GM23248 (cell line): ENCODE results near the gene MAPK10. TPM values are rescaled to one million over a fixed set of nuclear protein-coding genes. Genes with fewer than 3 reads are reported as not detected.

ENCODE experiments used
- DNase-seq: peaks from one replicate; pipeline ENCODE4 v3.0.0-alpha.2; 2015
- H2AFZ ChIP-seq: fragments of 200-600 bp; sonication (generic); 2 replicates; pipeline ENCODE4 v1.6.1; 2016; ENCODE audit warnings: antibody characterized with exemption
- H3F3A ChIP-seq: fragments of 200-600 bp; sonication (generic); 2 replicates; pipeline ENCODE4 v1.6.1; 2016; ENCODE audit warnings: mild to moderate bottlenecking, antibody characterized with exemption, mixed run types; ENCODE audit not compliant: insufficient read depth
- H3K27ac ChIP-seq: fragments of 200-600 bp; sonication (generic); 2 replicates; pipeline ENCODE4 v1.5.1; 2016; ENCODE audit warnings: mild to moderate bottlenecking
- H3K27me3 ChIP-seq: fragments of 200-600 bp; sonication (generic); replicated peaks from 2 replicates; pipeline ENCODE4 v1.6.1; 2016; ENCODE audit warnings: mild to moderate bottlenecking; ENCODE audit not compliant: insufficient read depth
- H3K36me3 ChIP-seq: fragments of 200-600 bp; sonication (generic); 2 replicates; pipeline ENCODE4 v1.6.1; 2016; ENCODE audit warnings: low read depth, mild to moderate bottlenecking
- H3K4me1 ChIP-seq: fragments of 200-600 bp; sonication (generic); 2 replicates; pipeline ENCODE4 v1.6.1; 2016; ENCODE audit warnings: mild to moderate bottlenecking; ENCODE audit not compliant: insufficient read depth
- H3K4me2 ChIP-seq: fragments of 200-600 bp; sonication (generic); one replicate; pipeline ENCODE4 v1.6.1; 2016; ENCODE audit warnings: mild to moderate bottlenecking; ENCODE audit not compliant: unreplicated experiment
- H3K4me3 ChIP-seq: fragments of 200-600 bp; sonication (generic); 2 replicates; pipeline ENCODE4 v1.5.1; 2016; ENCODE audit warnings: mild to moderate bottlenecking
- H3K79me2 ChIP-seq: fragments of 200-600 bp; sonication (generic); 2 replicates; pipeline ENCODE4 v1.6.1; 2016; ENCODE audit warnings: mild to moderate bottlenecking; ENCODE audit not compliant: insufficient read depth
- H3K9ac ChIP-seq: fragments of 200-600 bp; sonication (generic); 2 replicates; pipeline ENCODE4 v1.6.1; 2016; ENCODE audit warnings: mild to moderate bottlenecking
- H3K9me2 ChIP-seq: fragments of 200-600 bp; sonication (generic); 2 replicates; pipeline ENCODE4 v1.6.1; 2016; ENCODE audit warnings: mixed run types, mild to moderate bottlenecking, moderate library complexity; ENCODE audit not compliant: insufficient read depth
- H3K9me3 ChIP-seq: fragments of 200-600 bp; sonication (generic); one replicate; pipeline ENCODE4 v1.6.1; 2017; ENCODE audit warnings: low read depth
- H4K20me1 ChIP-seq: fragments of 200-600 bp; sonication (generic); 2 replicates; pipeline ENCODE4 v1.6.0; 2016; ENCODE audit not compliant: insufficient read depth
- EZH2 ChIP-seq: fragments of 200-600 bp; sonication (generic); IDR thresholded peaks from 2 replicates; pipeline ENCODE4 v1.6.1; 2018; ENCODE audit warnings: antibody characterized with exemption, mild to moderate bottlenecking; ENCODE audit not compliant: insufficient read depth, poor library complexity, severe bottlenecking
- EZH2phosphoT487 ChIP-seq: fragments of 200-600 bp; sonication (generic); IDR thresholded peaks from 2 replicates; pipeline ENCODE4 v1.6.1; 2018; ENCODE audit warnings: antibody characterized with exemption, moderate library complexity, mild to moderate bottlenecking, low read depth; ENCODE audit not compliant: insufficient read depth
- WGBS, 2 experiments: methylation state at CpG; one replicate each; pipeline ENCODE4 v1.1.6; 2015 to 2017; ENCODE audit warnings: low lambda C conversion rate in 2 of 2, low coverage in 1 of 2; ENCODE audit errors: missing lambda C conversion rate in 2 of 2; 5-methylcytosine and 5-hydroxymethylcytosine counted together
- in situ Hi-C: fragments of 300-500 bp; cut with MboI; formaldehyde crosslinking; loops from 2 replicates; pipeline ENCODE4 v1.15.0; 2020
- polyA plus RNA-seq: library from polyadenylated mRNA; unstranded; fragments of >200 nt; fragmentation: Nextera tagmentation; extraction: Ambion mirVana; gene quantifications from 2 replicates; pipeline ENCODE4 v1.2.1, GENCODE V29; 2016
- total RNA-seq: library from RNA; depleted of rRNA; stranded (reverse); fragments of >200 nt; shearing (Covaris generic); gene quantifications from 2 replicates; pipeline ENCODE4 v1.2.3, GENCODE V29; 2014

The MAPK10 gene
- total and polyA plus RNA-seq, 2 experiments from 2014 or later: 0.73 to 1.3 TPM

DNA sequence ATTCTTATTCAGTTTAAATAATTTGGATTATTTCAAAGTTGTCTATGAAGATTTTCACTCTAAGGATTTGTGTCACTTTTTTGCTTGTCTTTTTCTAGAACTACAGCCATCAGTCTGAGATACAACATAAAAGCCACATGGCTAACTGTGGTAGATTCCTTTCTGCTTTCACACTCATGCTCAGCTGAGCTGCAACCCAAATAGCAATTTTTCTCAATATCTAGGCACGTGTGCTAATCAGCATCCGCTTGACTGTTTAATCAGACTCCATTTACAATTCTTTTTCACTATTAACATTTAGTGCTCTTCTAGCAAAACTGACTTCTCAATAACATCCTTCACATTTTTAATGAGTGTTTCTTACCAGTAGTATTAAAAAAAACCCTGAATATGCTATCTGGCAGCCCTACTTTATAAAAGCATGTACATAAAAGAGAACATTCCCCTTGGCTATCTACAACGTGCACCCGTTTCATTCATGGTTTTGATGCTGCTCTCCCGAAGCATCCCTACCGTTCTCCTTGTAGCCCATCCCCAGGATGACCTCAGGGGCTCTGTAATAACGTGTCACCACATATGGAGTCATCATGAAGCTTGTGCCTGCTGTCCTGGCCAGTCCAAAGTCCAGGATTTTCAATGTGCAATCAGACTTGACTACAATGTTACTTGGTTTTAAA, 259.2 kb downstream of the MAPK10 start:
- no peaks in the 10 kb centered on the region for H3F3A ChIP-seq
- no peak overlapping the region for H3K9ac ChIP-seq
- in situ Hi-C loops: no loop called here
- H3K9me2 ChIP-seq: no peaks in the 10 kb centered on the region
- no peaks in the 10 kb centered on the region for H3K79me2 ChIP-seq
- no peak overlapping the region for H3K4me3 ChIP-seq
- 61% methylated on average over 7 of the region's 7 CpGs for WGBS, 2 experiments
- no peaks in the 10 kb centered on the region for H3K27me3 ChIP-seq
- H4K20me1 ChIP-seq: no peaks in the 10 kb centered on the region
- H3K27ac ChIP-seq: no peak overlapping the region
- no peaks in the 10 kb centered on the region for H3K36me3 ChIP-seq
- no peaks in the 10 kb centered on the region for H3K4me1 ChIP-seq
- 0 out of 2 replicates have a peak overlapping the region, but pooled peaks have one; percentile 21 for H2AFZ ChIP-seq
- H3K9me3 ChIP-seq: no peaks in the 10 kb centered on the region
- no peak overlapping the region for H3K4me2 ChIP-seq
- TF ChIP-seq EZH2phosphoT487 (no peak), EZH2 (no peak)
- peak; percentile 19 for DNase-seq

DNA sequence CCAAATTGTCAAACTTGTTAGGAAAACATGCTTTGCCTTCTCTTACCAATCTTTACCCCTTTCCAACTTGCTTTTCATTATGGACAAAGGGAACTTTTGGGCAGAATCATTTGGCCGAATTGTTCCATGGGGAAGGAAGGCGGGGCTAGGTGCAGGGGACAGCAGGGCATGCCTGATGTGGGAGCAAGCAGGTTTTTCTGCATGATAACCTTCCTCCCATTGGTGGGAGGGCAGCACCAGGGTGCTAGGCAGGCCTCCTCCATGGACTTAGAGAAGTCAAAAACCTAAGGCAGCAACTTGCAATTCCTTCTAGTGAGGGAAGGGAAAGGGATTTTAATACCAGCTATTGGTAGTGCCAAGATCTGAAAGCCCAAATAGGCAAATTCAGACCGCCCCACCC, 260.5 kb downstream of the MAPK10 start:
- Histone ChIP-seq H3F3A (no peaks in the 10 kb centered on the region), H3K79me2 (no peaks in the 10 kb centered on the region), H3K9me3 (no peaks in the 10 kb centered on the region), H3K4me1 (no peaks in the 10 kb centered on the region), H3K4me2 (no peak overlapping the region), H3K27me3 (no peaks in the 10 kb centered on the region), H3K27ac (no peak overlapping the region), H3K36me3 (no peaks in the 10 kb centered on the region), H3K9me2 (no peaks in the 10 kb centered on the region), H3K9ac (no peak overlapping the region), H4K20me1 (no peaks in the 10 kb centered on the region), H2AFZ (0 out of 2 replicates have a peak overlapping the region, but pooled peaks have one; percentile 46), H3K4me3 (no peak overlapping the region)
- WGBS, 2 experiments: 61 to 62% methylated on average over 3 of the region's 3 CpGs
- no peak for DNase-seq
- in situ Hi-C loops: no loop called here
- no peak for TF ChIP-seq EZH2
- TF ChIP-seq EZH2phosphoT487: no peak

DNA sequence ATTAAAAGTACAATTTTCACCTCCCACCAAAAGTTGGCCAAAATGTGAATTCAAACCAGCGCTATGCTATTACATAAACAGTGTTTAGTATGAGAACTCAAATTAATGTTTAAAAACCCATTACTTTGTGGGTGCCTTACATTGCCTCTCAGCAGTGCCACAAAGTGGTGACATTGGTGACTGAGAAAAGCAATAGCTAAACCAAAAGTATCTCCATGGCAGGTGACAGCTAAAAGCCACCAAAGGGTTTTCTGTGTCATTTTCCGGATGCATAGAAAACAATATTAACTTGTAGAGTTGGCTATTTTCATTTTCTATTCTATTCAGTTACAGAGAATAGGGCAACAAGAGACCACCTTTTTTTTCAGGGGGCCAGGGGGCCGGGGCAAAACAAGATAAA, 261.2 kb downstream of the MAPK10 start:
- H3K9me3 ChIP-seq: no peaks in the 10 kb centered on the region
- no peaks in the 10 kb centered on the region for H3F3A ChIP-seq
- H3K4me2 ChIP-seq: no peak overlapping the region
- H2AFZ ChIP-seq: peak overlapping the region; percentile 46; the same call in 1 of the 2 replicates
- no peaks in the 10 kb centered on the region for H3K4me1 ChIP-seq
- H3K27ac ChIP-seq: no peak overlapping the region
- H3K79me2 ChIP-seq: no peaks in the 10 kb centered on the region
- WGBS, 2 experiments: 76 to 83% methylated on average over 3 of the region's 3 CpGs
- no peaks in the 10 kb centered on the region for H3K27me3 ChIP-seq
- in situ Hi-C loops: no loop called here
- H4K20me1 ChIP-seq: no peaks in the 10 kb centered on the region
- H3K36me3 ChIP-seq: no peaks in the 10 kb centered on the region
- no peak overlapping the region for H3K9ac ChIP-seq
- no peak for DNase-seq
- no peak overlapping the region for H3K4me3 ChIP-seq
- no peak for TF ChIP-seq EZH2phosphoT487
- TF ChIP-seq EZH2: no peak
- no peaks in the 10 kb centered on the region for H3K9me2 ChIP-seq

DNA sequence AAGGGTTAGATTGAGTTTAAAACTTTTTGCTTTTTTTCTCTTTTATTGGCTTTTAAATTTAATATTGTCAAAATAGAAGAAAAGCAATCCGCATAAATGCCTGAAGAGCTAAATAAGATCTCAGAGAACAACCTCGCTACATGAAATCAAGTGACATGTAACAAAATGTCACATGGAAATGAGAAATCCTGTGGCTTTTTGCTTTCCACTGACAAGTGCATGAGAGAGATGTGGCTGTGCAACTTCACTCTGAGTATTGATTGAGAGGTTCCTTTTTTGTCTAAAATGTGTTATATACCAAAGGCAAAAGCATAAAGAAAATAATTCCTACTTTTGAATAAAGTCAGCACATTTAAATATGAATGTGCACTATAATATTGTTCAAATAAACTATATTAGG, 263.5 kb downstream of the MAPK10 start:
- Histone ChIP-seq H2AFZ (no peak overlapping the region), H3K9me3 (no peaks in the 10 kb centered on the region), H3K4me2 (no peak overlapping the region), H3K4me1 (peaks cover 14% of the 10 kb centered on the region), H4K20me1 (no peaks in the 10 kb centered on the region), H3K79me2 (no peaks in the 10 kb centered on the region), H3K9me2 (no peaks in the 10 kb centered on the region), H3K4me3 (no peak overlapping the region), H3K27ac (no peak overlapping the region), H3K36me3 (no peaks in the 10 kb centered on the region), H3F3A (peaks cover 8% of the 10 kb centered on the region; the same call in 1 of the 2 replicates), H3K27me3 (no peaks in the 10 kb centered on the region), H3K9ac (no peak overlapping the region)
- in situ Hi-C loops: no loop called here
- no peak for DNase-seq
- TF ChIP-seq EZH2 (no peak), EZH2phosphoT487 (no peak)
- WGBS, 2 experiments: 95 to 100% methylated on average over 2 of the region's 2 CpGs
